Endothelial cell of umbilical vein (primary cell): Measurements from ENCODE around the gene CPZ. TPM values are rescaled to one million over a fixed set of nuclear protein-coding genes. Genes with fewer than 3 reads are reported as not detected.

ENCODE experiments used
- BruUV-seq: library from RNA; stranded (reverse); fragments of 400-500 nt; replicated peaks from 2 replicates; lab custom pipeline; 2021; lab: Mats Ljungman, UMichigan
- CTCF ChIA-PET: fragments of 300-600, 350-600 bp; sonication (Branson Sonifier 250); formaldehyde crosslinking; loops from one replicate; lab custom pipeline; 2021; ENCODE audit warnings: antibody characterized with exemption, inconsistent platforms; lab: Charles Lee
- POLR2A ChIA-PET: fragments of 300-600, 350-600 bp; sonication (Branson Sonifier 250); formaldehyde crosslinking; loops from one replicate; lab custom pipeline; 2021; ENCODE audit warnings: antibody characterized with exemption, inconsistent platforms; lab: Charles Lee
- DNase-seq: peaks from one replicate; pipeline ENCODE4 v3.0.0-alpha.2; 2011; ENCODE audit warnings: low read depth, low spot score
- FAIRE-seq: peaks from 2 replicates; lab custom pipeline; 2011; peaks lifted over from hg19 to GRCh38; lab: Jason Lieb, UNC
- H2AFZ ChIP-seq: 2 replicates; pipeline ENCODE4 v1.6.0; 2012; ENCODE audit warnings: low read depth, low read length, control low read depth, inconsistent platforms
- H3K27ac ChIP-seq: 2 replicates; pipeline ENCODE4 v1.5.1; 2011; ENCODE audit warnings: low read depth, mild to moderate bottlenecking, control low read depth, low read length, moderate library complexity; ENCODE audit not compliant: insufficient read depth
- H3K27me3 ChIP-seq, 2 experiments: 2 replicates each; pipeline versions ENCODE4 v1.6.0 to v1.6.1; 2011; ENCODE audit warnings: low read length in 2 of 2, mixed read lengths in 1 of 2; ENCODE audit not compliant: control insufficient read depth in 2 of 2, insufficient read depth in 2 of 2
- H3K36me3 ChIP-seq, 2 experiments: 2 replicates in 1 of 2; 3 replicates in 1 of 2; pipeline ENCODE4 v1.5.1; 2011; ENCODE audit warnings: low read length in 2 of 2, mild to moderate bottlenecking in 1 of 2, moderate library complexity in 1 of 2; ENCODE audit not compliant: control insufficient read depth in 2 of 2, insufficient read depth in 2 of 2; ENCODE audit errors: extremely low read depth in 1 of 2
- H3K4me1 ChIP-seq: 3 replicates; pipeline ENCODE4 v1.5.1; 2011; ENCODE audit warnings: mild to moderate bottlenecking, low read length; ENCODE audit not compliant: control insufficient read depth, insufficient read depth; ENCODE audit errors: extremely low read depth
- H3K4me2 ChIP-seq: 2 replicates; pipeline ENCODE4 v1.6.1; 2011; ENCODE audit warnings: low read length, control low read depth, mixed read lengths; ENCODE audit not compliant: insufficient read depth
- H3K4me3 ChIP-seq, 3 experiments: fragments of 200-600 bp in 1 of 3; sonication (generic), shearing (Covaris generic) in 1 of 3; replicated peaks in 1 of 3; 2 replicates each; pipeline ENCODE4 v1.5.1; 2011 to 2016; ENCODE audit warnings: control low read depth in 3 of 3, low read length in 3 of 3, mild to moderate bottlenecking in 2 of 3, inconsistent platforms in 1 of 3, low read depth in 1 of 3, moderate library complexity in 1 of 3; ENCODE audit not compliant: insufficient read depth in 1 of 3
- H3K79me2 ChIP-seq: 2 replicates; pipeline ENCODE4 v1.6.0; 2012; ENCODE audit warnings: low read length, inconsistent platforms; ENCODE audit not compliant: control insufficient read depth, insufficient read depth
- H3K9ac ChIP-seq: replicated peaks from 2 replicates; pipeline ENCODE3; 2011; ENCODE audit warnings: low read length, control low read depth; ENCODE audit not compliant: insufficient read depth; ENCODE audit errors: extremely low read depth
- H3K9me1 ChIP-seq: replicated peaks from 3 replicates; pipeline ENCODE4 v1.6.0; 2011; ENCODE audit warnings: mild to moderate bottlenecking, low read length; ENCODE audit not compliant: control insufficient read depth, insufficient read depth; ENCODE audit errors: extremely low read depth
- H3K9me3 ChIP-seq: replicated peaks from 2 replicates; pipeline ENCODE4 v1.5.1; 2012; ENCODE audit warnings: low read length, inconsistent platforms; ENCODE audit not compliant: control insufficient read depth, insufficient read depth
- H4K20me1 ChIP-seq: replicated peaks from 2 replicates; pipeline ENCODE3; 2011; ENCODE audit warnings: mild to moderate bottlenecking, low read length; ENCODE audit not compliant: control insufficient read depth, insufficient read depth; ENCODE audit errors: extremely low read depth
- EZH2 ChIP-seq: IDR thresholded peaks from 2 replicates; pipeline ENCODE4 v1.6.1; 2012; ENCODE audit warnings: borderline replicate concordance, low read depth, mild to moderate bottlenecking, moderate library complexity, low read length, inconsistent platforms; ENCODE audit not compliant: severe bottlenecking
- GATA2 ChIP-seq: IDR thresholded peaks from 2 replicates; pipeline ENCODE4 v1.7.0; 2011; ENCODE audit warnings: low read depth, mild to moderate bottlenecking, moderate library complexity, mixed read lengths, low read length; ENCODE audit not compliant: insufficient read length, insufficient read depth
- JUN ChIP-seq: IDR thresholded peaks from 2 replicates; pipeline ENCODE4 v1.6.1; 2011; ENCODE audit warnings: borderline replicate concordance, low read depth; ENCODE audit not compliant: insufficient read length, insufficient read depth
- MYC ChIP-seq: IDR thresholded peaks from one replicate; pipeline ENCODE4 v1.6.1; 2011; ENCODE audit warnings: mild to moderate bottlenecking, low read depth, low read length
- dilution Hi-C: fragments of 300-500 bp; cut with MboI; formaldehyde crosslinking; loops from one replicate; pipeline ENCODE4 v1.15.0; 2019; ENCODE audit warnings: low sequenced_read_pairs; ENCODE audit not compliant: extremely low pct_ligation_motif_present
- intact Hi-C: fragments of 100-400 bp; cut with micrococcal nuclease; formaldehyde crosslinking; loops from one replicate; pipeline ENCODE4 v1.10.0; 2022
- polyA plus RNA-seq, 4 experiments: library from polyadenylated mRNA; depleted of rRNA in 3 of 4; stranded (reverse) in 3 of 4; unstranded in 1 of 4; fragments of >200 nt; gene quantifications; 2 replicates each; pipeline versions ENCODE4 v1.2.1 to v1.2.3, GENCODE V29; 2011 to 2012; ENCODE audit warnings: missing spikeins in 1 of 4
- total RNA-seq: library from RNA; stranded (reverse); gene quantifications from 2 replicates; pipeline ENCODE4 v1.2.3, GENCODE V29; 2021
- TF ChIP-seq, protein P1 (sequence below), 2 donors: IDR thresholded peaks; 1 replicate in 1 of 2; 2 replicates in 1 of 2; pipeline ENCODE4 v1.5.1; 2011; ENCODE audit warnings: low read length in 2 of 2, mild to moderate bottlenecking in 2 of 2, moderate library complexity in 2 of 2, control low read depth in 1 of 2, inconsistent platforms in 1 of 2, low read depth in 1 of 2; ENCODE audit not compliant: insufficient read depth in 1 of 2; ENCODE audit errors: extremely low read depth in 1 of 2

CPZ gene
- total and polyA plus RNA-seq, 2 donors (not counting 3 experiments of a cell fraction or from before 2014, with no cell fraction given), result not detected

DNA sequence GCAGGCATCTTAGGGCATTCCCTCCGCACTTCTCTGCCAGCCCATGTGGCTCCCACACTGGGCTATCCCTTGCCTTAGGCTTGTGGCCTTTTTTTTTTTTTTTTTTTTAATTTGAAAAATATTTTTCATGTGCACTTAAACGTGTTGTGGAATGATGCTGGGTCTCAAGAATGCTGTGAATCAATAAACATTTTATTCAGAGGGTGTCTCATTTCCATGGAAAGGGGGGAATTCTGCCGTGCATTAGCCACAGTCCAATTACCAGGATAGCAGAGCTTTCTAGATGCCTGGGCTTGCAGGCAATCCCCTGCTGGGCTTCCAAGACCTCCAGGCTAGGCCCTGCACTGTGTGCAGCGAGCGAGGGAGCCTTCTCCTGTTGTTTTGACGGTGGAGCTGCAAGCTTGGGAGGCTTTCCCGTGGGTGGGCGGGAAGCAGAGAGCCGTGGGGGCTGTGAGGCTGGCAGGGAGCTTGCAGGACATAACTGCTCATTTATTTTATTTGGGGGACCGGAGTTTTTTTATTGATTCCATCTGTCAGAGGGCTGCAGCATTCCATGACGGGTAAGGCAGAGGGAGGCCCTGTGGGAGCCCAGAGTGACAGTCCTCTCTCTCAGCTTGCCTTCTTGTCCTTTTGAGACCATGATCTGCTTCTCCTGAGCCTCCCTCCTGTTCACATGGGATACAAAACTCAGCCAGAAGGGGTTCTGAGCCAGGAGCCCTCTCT is 2.6 kb upstream of the CPZ start:
- H3K9me3 ChIP-seq, result no peaks in the 10 kb centered on the region
- H3K4me3 ChIP-seq, result no peak overlapping the region
- DNase-seq (no peak), FAIRE-seq (no peak)
- POLR2A ChIA-PET, result no interaction called here
- TF ChIP-seq JUN (no peak), MYC (no peak), GATA2 (no peak), EZH2 (no peak)
- TF ChIP-seq, protein P1, sequence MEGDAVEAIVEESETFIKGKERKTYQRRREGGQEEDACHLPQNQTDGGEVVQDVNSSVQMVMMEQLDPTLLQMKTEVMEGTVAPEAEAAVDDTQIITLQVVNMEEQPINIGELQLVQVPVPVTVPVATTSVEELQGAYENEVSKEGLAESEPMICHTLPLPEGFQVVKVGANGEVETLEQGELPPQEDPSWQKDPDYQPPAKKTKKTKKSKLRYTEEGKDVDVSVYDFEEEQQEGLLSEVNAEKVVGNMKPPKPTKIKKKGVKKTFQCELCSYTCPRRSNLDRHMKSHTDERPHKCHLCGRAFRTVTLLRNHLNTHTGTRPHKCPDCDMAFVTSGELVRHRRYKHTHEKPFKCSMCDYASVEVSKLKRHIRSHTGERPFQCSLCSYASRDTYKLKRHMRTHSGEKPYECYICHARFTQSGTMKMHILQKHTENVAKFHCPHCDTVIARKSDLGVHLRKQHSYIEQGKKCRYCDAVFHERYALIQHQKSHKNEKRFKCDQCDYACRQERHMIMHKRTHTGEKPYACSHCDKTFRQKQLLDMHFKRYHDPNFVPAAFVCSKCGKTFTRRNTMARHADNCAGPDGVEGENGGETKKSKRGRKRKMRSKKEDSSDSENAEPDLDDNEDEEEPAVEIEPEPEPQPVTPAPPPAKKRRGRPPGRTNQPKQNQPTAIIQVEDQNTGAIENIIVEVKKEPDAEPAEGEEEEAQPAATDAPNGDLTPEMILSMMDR (IDR thresholded peaks at IDR 0.05; ENCODE audit: extremely low read depth in 1 of 2, insufficient read depth in 1 of 2, low read depth in 1 of 2, low read length in 2 of 2), result no peak
- intact Hi-C loops (loop anchor here (10.0 kb wide), 1 partner anchor 325 kb away; the partner anchor contains the start of gene HTRA3), dilution Hi-C loops (no loop called here)
- H3K4me2 ChIP-seq, result no peak overlapping the region
- H2AFZ ChIP-seq, result no peak overlapping the region
- no peaks in the 10 kb centered on the region for H3K36me3 ChIP-seq
- BruUV-seq, result no TSS peak
- no peaks in the 10 kb centered on the region for H3K79me2 ChIP-seq
- H3K4me1 ChIP-seq, result no peaks in the 10 kb centered on the region
- H3K27me3 ChIP-seq, result peaks cover 22 to 26% of the 10 kb centered on the region in 2 experiments
- H3K9me1 ChIP-seq, result no peaks in the 10 kb centered on the region
- no peak overlapping the region for H3K9ac ChIP-seq
- CTCF ChIA-PET, result interaction anchor here (1.6 kb wide), 1 partner anchor 121 kb away, joined by 5 read pairs; no protein-coding TSS in a partner anchor
- H4K20me1 ChIP-seq, result no peaks in the 10 kb centered on the region
- no peak overlapping the region for H3K27ac ChIP-seq
